Mesendoderm (in vitro differentiated cells): ENCODE results near the gene CT45A6. TPM values are rescaled to one million over a fixed set of nuclear protein-coding genes. Genes with fewer than 3 reads are reported as not detected.
"Not testable (repeated sequence)": the region's sequence is repeated elsewhere in the genome, so short reads cannot be mapped to it uniquely, and the experiment has no call there.

Source experiments
- DNase-seq: peaks from one replicate; pipeline ENCODE4 v3.0.0; 2013
- H2AK5ac ChIP-seq: 2 replicates; pipeline ENCODE4 v1.6.1; 2013; ENCODE audit warnings: low read length, inconsistent platforms
- H2BK120ac ChIP-seq: 2 replicates; pipeline ENCODE4 v1.6.1; 2013; ENCODE audit warnings: low read depth, mild to moderate bottlenecking, low read length, moderate library complexity, mixed read lengths
- H2BK15ac ChIP-seq: replicated peaks from 2 replicates; pipeline ENCODE4 v1.6.1; 2013; ENCODE audit warnings: low read depth, mild to moderate bottlenecking, moderate library complexity
- H2BK5ac ChIP-seq: 2 replicates; pipeline ENCODE4 v1.6.1; 2013; ENCODE audit warnings: low read length, inconsistent platforms
- H3K18ac ChIP-seq: 2 replicates; pipeline ENCODE4 v1.6.1; 2013; ENCODE audit warnings: mild to moderate bottlenecking, low read length, mixed read lengths
- H3K23ac ChIP-seq: one replicate; pipeline ENCODE4 v1.6.1; 2013; ENCODE audit warnings: low read length
- H3K27ac ChIP-seq: 2 replicates; pipeline ENCODE4 v1.5.1; 2013; ENCODE audit warnings: low read depth, mild to moderate bottlenecking, inconsistent platforms, low read length, moderate library complexity
- H3K27me3 ChIP-seq: 2 replicates; pipeline ENCODE4 v1.6.1; 2013; ENCODE audit warnings: low read length, control low read depth, mild to moderate bottlenecking, inconsistent platforms; ENCODE audit not compliant: insufficient read depth, poor library complexity
- H3K36me3 ChIP-seq: 2 replicates; pipeline ENCODE4 v1.6.1; 2013; ENCODE audit warnings: low read length, inconsistent platforms; ENCODE audit not compliant: control insufficient read depth, insufficient read depth
- H3K4ac ChIP-seq: one replicate; pipeline ENCODE4 v1.6.1; 2013; ENCODE audit warnings: low read depth, mild to moderate bottlenecking, low read length, moderate library complexity
- H3K4me1 ChIP-seq: 2 replicates; pipeline ENCODE4 v1.6.1; 2013; ENCODE audit warnings: low read depth, low read length, inconsistent platforms; ENCODE audit not compliant: control insufficient read depth
- H3K4me2 ChIP-seq: 2 replicates; pipeline ENCODE4 v1.6.1; 2013; ENCODE audit warnings: low read length
- H3K4me3 ChIP-seq: 2 replicates; pipeline ENCODE4 v1.5.1; 2013; ENCODE audit warnings: mild to moderate bottlenecking, low read length
- H3K56ac ChIP-seq: one replicate; pipeline ENCODE4 v1.6.1; 2013; ENCODE audit warnings: low read length
- H3K79me1 ChIP-seq: 2 replicates; pipeline ENCODE4 v1.6.1; 2013; ENCODE audit warnings: low read length, inconsistent platforms
- H3K79me2 ChIP-seq: 2 replicates; pipeline ENCODE4 v1.6.1; 2013; ENCODE audit warnings: mild to moderate bottlenecking, low read length; ENCODE audit not compliant: control insufficient read depth, insufficient read depth
- H3K9ac ChIP-seq: 2 replicates; pipeline ENCODE4 v1.6.1; 2013; ENCODE audit warnings: low read length, inconsistent platforms
- H4K5ac ChIP-seq: one replicate; pipeline ENCODE4 v1.6.1; 2013; ENCODE audit warnings: low read length
- H4K8ac ChIP-seq: one replicate; pipeline ENCODE4 v1.6.1; 2013; ENCODE audit warnings: low read depth, mild to moderate bottlenecking, control low read depth, low read length, moderate library complexity
- WGBS: extraction: QIAGEN DNeasy Blood & Tissue Kit; methylation state at CpG from one replicate; pipeline ENCODE4 v1.1.7; 2013; ENCODE audit warnings: low lambda C conversion rate, missing lambda C conversion rate; ENCODE audit not compliant: insufficient coverage; ENCODE audit errors: extremely low coverage; 5-methylcytosine and 5-hydroxymethylcytosine counted together
- polyA plus RNA-seq, 2 experiments: library from polyadenylated mRNA; stranded (reverse); fragments of 200-250 nt; gene quantifications; one replicate each; pipeline ENCODE4 v1.2.3, GENCODE V29; 2013

Gene CT45A6, protein sequence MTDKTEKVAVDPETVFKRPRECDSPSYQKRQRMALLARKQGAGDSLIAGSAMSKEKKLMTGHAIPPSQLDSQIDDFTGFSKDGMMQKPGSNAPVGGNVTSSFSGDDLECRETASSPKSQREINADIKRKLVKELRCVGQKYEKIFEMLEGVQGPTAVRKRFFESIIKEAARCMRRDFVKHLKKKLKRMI
- polyA plus RNA-seq (2013, experiment 1 of 2) = not detected
- not detected for polyA plus RNA-seq (2013, experiment 2 of 2)

GRCh38 chrX:135802687-135803086, at the start of gene CT45A6:
Gene CT45A6 (minus strand): TSS chrX:135802787. CDS start chrX:135798993, 3,794 bp downstream.
- H2AK5ac ChIP-seq, H4K5ac ChIP-seq, H3K36me3 ChIP-seq, H3K4ac ChIP-seq, H3K4me2 ChIP-seq, H2BK15ac ChIP-seq, H3K4me3 ChIP-seq, H3K27ac ChIP-seq, H3K27me3 ChIP-seq, H2BK120ac ChIP-seq, H3K79me1 ChIP-seq, H3K79me2 ChIP-seq, H2BK5ac ChIP-seq, H3K56ac ChIP-seq, H3K4me1 ChIP-seq, DNase-seq, H3K18ac ChIP-seq, H3K9ac ChIP-seq, H3K23ac ChIP-seq, H4K8ac ChIP-seq: not testable (repeated sequence)
- WGBS = no CpG with 5 or more reads among the region's 16 CpGs

DNA sequence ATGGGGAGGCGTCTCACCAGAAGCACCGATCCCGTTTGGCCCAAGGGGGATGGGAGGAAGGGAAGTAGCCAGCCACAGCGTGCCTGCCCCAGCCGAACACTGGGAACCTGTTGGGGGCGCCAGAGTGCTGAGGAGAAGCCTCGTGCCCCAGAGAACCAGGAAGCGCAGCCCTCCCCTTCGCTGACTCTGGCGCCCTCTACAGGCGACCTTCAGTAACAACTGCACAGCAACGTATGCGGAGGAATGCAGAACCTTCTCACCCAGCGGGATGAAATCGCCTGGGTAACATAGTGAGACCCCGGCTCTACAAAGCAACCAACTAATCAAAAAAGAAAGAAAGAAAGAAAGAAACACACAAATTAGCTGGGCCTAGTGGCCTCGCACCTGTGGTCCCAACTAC, 34.6 kb upstream of the CT45A6 start, which contains the start of gene CT45A7:
Gene CT45A7, minus strand, starts transcription at position 101 of the 400 bp plus-strand sequence. CDS start 3,747 bp downstream, outside the sequence.
- not testable (repeated sequence) for H3K56ac ChIP-seq, H3K79me1 ChIP-seq, H3K18ac ChIP-seq, H2BK15ac ChIP-seq, H2BK5ac ChIP-seq, H4K5ac ChIP-seq, H3K27ac ChIP-seq, H3K23ac ChIP-seq, H3K4me3 ChIP-seq, H3K27me3 ChIP-seq, H4K8ac ChIP-seq, H3K4me1 ChIP-seq, H2AK5ac ChIP-seq, DNase-seq, H3K79me2 ChIP-seq, H3K9ac ChIP-seq, H3K4me2 ChIP-seq, H3K4ac ChIP-seq, H3K36me3 ChIP-seq, H2BK120ac ChIP-seq
- WGBS = no CpG with 5 or more reads among the region's 17 CpGs

DNA sequence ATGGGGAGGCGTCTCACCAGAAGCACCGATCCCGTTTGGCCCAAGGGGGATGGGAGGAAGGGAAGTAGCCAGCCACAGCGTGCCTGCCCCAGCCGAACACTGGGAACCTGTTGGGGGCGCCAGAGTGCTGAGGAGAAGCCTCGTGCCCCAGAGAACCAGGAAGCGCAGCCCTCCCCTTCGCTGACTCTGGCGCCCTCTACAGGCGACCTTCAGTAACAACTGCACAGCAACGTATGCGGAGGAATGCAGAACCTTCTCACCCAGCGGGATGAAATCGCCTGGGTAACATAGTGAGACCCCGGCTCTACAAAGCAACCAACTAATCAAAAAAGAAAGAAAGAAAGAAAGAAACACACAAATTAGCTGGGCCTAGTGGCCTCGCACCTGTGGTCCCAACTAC, 17.3 kb upstream of the CT45A6 start, which contains the start of gene CT45A2:
Gene CT45A2, minus strand, starts transcription at position 101 of the 400 bp plus-strand sequence. CDS start 3,747 bp downstream, outside the sequence.
- H4K8ac ChIP-seq, H4K5ac ChIP-seq, H3K4ac ChIP-seq, H3K56ac ChIP-seq, H3K23ac ChIP-seq, H3K36me3 ChIP-seq, H3K4me1 ChIP-seq, H3K9ac ChIP-seq, H3K27ac ChIP-seq, H3K18ac ChIP-seq, H3K4me2 ChIP-seq, DNase-seq, H3K79me2 ChIP-seq, H3K4me3 ChIP-seq, H2AK5ac ChIP-seq, H2BK5ac ChIP-seq, H2BK15ac ChIP-seq, H2BK120ac ChIP-seq, H3K27me3 ChIP-seq, H3K79me1 ChIP-seq: not testable (repeated sequence)
- no CpG with 5 or more reads among the region's 17 CpGs for WGBS

- H2BK5ac ChIP-seq, H3K79me2 ChIP-seq, H3K18ac ChIP-seq, H3K4ac ChIP-seq, H3K4me1 ChIP-seq, H3K27ac ChIP-seq, H4K5ac ChIP-seq, H3K36me3 ChIP-seq, H4K8ac ChIP-seq, H3K27me3 ChIP-seq, H3K23ac ChIP-seq, H3K79me1 ChIP-seq, H3K4me2 ChIP-seq, H2BK120ac ChIP-seq, H2BK15ac ChIP-seq, H3K56ac ChIP-seq, DNase-seq, H3K4me3 ChIP-seq, H2AK5ac ChIP-seq, H3K9ac ChIP-seq: not testable (repeated sequence)
- no CpG with 5 or more reads among the region's 16 CpGs for WGBS
Observed at GRCh38 chrX:135785403-135785802, 17.2 kb downstream of the CT45A6 start, which contains the start of gene CT45A5. Gene CT45A5 (minus strand): TSS chrX:135785503. CDS start chrX:135781729, 3,774 bp downstream.

DNA sequence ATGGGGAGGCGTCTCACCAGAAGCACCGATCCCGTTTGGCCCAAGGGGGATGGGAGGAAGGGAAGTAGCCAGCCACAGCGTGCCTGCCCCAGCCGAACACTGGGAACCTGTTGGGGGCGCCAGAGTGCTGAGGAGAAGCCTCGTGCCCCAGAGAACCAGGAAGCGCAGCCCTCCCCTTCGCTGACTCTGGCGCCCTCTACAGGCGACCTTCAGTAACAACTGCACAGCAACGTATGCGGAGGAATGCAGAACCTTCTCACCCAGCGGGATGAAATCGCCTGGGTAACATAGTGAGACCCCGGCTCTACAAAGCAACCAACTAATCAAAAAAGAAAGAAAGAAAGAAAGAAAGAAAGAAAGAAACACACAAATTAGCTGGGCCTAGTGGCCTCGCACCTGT, 34.5 kb downstream of the CT45A6 start, which contains the start of gene CT45A3:
Gene CT45A3, minus strand, starts transcription at position 101 of the 400 bp plus-strand sequence. CDS start 3,747 bp downstream, outside the sequence.
- no CpG with 5 or more reads among the region's 17 CpGs for WGBS

More for the DNA sequence above, 34.5 kb downstream of the CT45A6 start, which contains the start of gene CT45A3:
- not testable (repeated sequence) for DNase-seq, H2BK120ac ChIP-seq, H3K9ac ChIP-seq, H3K79me2 ChIP-seq, H3K4me2 ChIP-seq, H3K18ac ChIP-seq, H3K79me1 ChIP-seq, H3K27ac ChIP-seq, H2BK5ac ChIP-seq, H3K4me1 ChIP-seq, H3K36me3 ChIP-seq, H3K56ac ChIP-seq, H3K27me3 ChIP-seq, H4K5ac ChIP-seq, H3K4me3 ChIP-seq, H2BK15ac ChIP-seq, H3K23ac ChIP-seq, H3K4ac ChIP-seq, H4K8ac ChIP-seq, H2AK5ac ChIP-seq
